KBM-7 (cell line): ENCODE data around the gene TLCD5.

Experiments
- DNase-seq: peaks from one replicate; pipeline ENCODE4 v3.0.0-alpha.2; 2015
- in situ Hi-C: fragments of 300-500 bp; cut with MboI; formaldehyde crosslinking; loops from 2 replicates; pipeline ENCODE4 v1.14.3; 2020; ENCODE audit warnings: low sequenced_read_pairs, low pct_unique_long_range_greater_than_20kb, mixed read lengths

The TLCD5 gene

GRCh38 chr11:120305286-120305685 is 19.8 kb upstream of the TLCD5 start:
- in situ Hi-C loops: no loop called here
- DNase-seq: no peak

GRCh38 chr11:120306519-120307242 is 18.4 kb upstream of the TLCD5 start:
- in situ Hi-C loops: no loop called here
- DNase-seq: no peak

GRCh38 chr11:120307476-120307875 is 17.6 kb upstream of the TLCD5 start:
- no peak for DNase-seq
- in situ Hi-C loops: no loop called here

- DNase-seq: no peak
- in situ Hi-C loops: no loop called here
Measured at GRCh38 chr11:120308081-120308480, 17.0 kb upstream of the TLCD5 start.

- no peak for DNase-seq
- in situ Hi-C loops: no loop called here
Measured at GRCh38 chr11:120310870-120311269, 14.2 kb upstream of the TLCD5 start.

- in situ Hi-C loops: no loop called here
- DNase-seq: no peak
Measured at GRCh38 chr11:120314861-120315260, 10.2 kb upstream of the TLCD5 start.

- DNase-seq: no peak
- in situ Hi-C loops: no loop called here
Measured at GRCh38 chr11:120316880-120317688, 8.0 kb upstream of the TLCD5 start.

GRCh38 chr11:120317689-120318480 is 7.2 kb upstream of the TLCD5 start:
- in situ Hi-C loops: no loop called here

GRCh38 chr11:120318906-120319305 is 6.2 kb upstream of the TLCD5 start:
- in situ Hi-C loops: no loop called here

More at GRCh38 chr11:120317689-120318480, 7.2 kb upstream of the TLCD5 start:
- DNase-seq: no peak

GRCh38 chr11:120326228-120326627 is 1.1 kb downstream of the TLCD5 start:
- DNase-seq: no peak
- in situ Hi-C loops: no loop called here

More at GRCh38 chr11:120318906-120319305, 6.2 kb upstream of the TLCD5 start:
- DNase-seq: no peak

- in situ Hi-C loops: no loop called here
- DNase-seq: no peak
Measured at GRCh38 chr11:120326845-120327281, 1.8 kb downstream of the TLCD5 start.

- no peak for DNase-seq
- in situ Hi-C loops: no loop called here
Measured at GRCh38 chr11:120327311-120327710, 2.2 kb downstream of the TLCD5 start.

- DNase-seq: no peak
- in situ Hi-C loops: no loop called here
Measured at GRCh38 chr11:120329556-120329955, 4.5 kb downstream of the TLCD5 start.

GRCh38 chr11:120330045-120330444 is 4.9 kb downstream of the TLCD5 start:
- in situ Hi-C loops: no loop called here
- peak; percentile 26 for DNase-seq

GRCh38 chr11:120331301-120331996 is 6.3 kb downstream of the TLCD5 start:
- DNase-seq: no peak
- in situ Hi-C loops: no loop called here

GRCh38 chr11:120332822-120333716 is 8.0 kb downstream of the TLCD5 start:
- in situ Hi-C loops: no loop called here
- no peak for DNase-seq

- in situ Hi-C loops: no loop called here
- no peak for DNase-seq
Measured at GRCh38 chr11:120333801-120334200, 8.7 kb downstream of the TLCD5 start.

- DNase-seq: no peak
- in situ Hi-C loops: no loop called here
Measured at GRCh38 chr11:120334332-120334731, 9.2 kb downstream of the TLCD5 start.
